Spleen (tissue), 7 donors: ENCODE data around the gene RPL27.

Experiments used
- CTCF ChIP-seq, 11 experiments: fragments of 200-600 bp in 7 of 11; fragments of 450-650 bp in 4 of 11; sonication (generic) in 4 of 11; IDR thresholded peaks in 8 of 11; conservative IDR thresholded peaks in 3 of 11; 1 replicate in 7 of 11; 2 replicates in 4 of 11; pipeline versions ENCODE4 v1.4.0 to v1.8.0; 2016 to 2021; ENCODE audit warnings: antibody characterized with exemption in 11 of 11, inconsistent platforms in 4 of 11, mild to moderate bottlenecking in 1 of 11
- POLR2A ChIP-seq, 3 donors: fragments of 450-650 bp; IDR thresholded peaks; one replicate each; pipeline ENCODE4 v1.5.1; 2017; ENCODE audit warnings: antibody characterized with exemption in 3 of 3, mild to moderate bottlenecking in 1 of 3
- POLR2AphosphoS5 ChIP-seq, 3 donors: sonication (generic); formaldehyde crosslinking; IDR thresholded peaks; one replicate each; pipeline ENCODE4 v1.5.1; 2017; ENCODE audit warnings: antibody characterized with exemption in 3 of 3
- donor health status: DM: no; HTN: no; CAD: no; lungs with moderate emphysema.
- donor health status: DM: no; HTN: no; CAD: no.
- donor health status: DM: no; HTN: no; CAD: no.

- TF ChIP-seq CTCF (IDR thresholded peaks at IDR 0.05 in 8 of 11, conservative IDR thresholded peaks at IDR 0.05 in 3 of 11) (no peak), POLR2AphosphoS5 (IDR thresholded peaks at IDR 0.05) (no peak), POLR2A (IDR thresholded peaks at IDR 0.05) (no peak)
Measured at GRCh38 chr17:42997390-42997983, 732 bp upstream of the RPL27 start.
